NCI-H345 treated with DMSO at 0.1 percent for 48 hours (cell line): ENCODE measurements around the gene RAB7A.
"Not testable (repeated sequence)": the region's sequence is repeated elsewhere in the genome, so short reads cannot be mapped to it uniquely, and the experiment has no call there.

ENCODE experiments used
- DNase-seq: peaks from one replicate; lab custom pipeline; 2025; ENCODE audit not compliant: unreplicated experiment; lab: John Stamatoyannopoulos, UW

Gene RAB7A

DNA sequence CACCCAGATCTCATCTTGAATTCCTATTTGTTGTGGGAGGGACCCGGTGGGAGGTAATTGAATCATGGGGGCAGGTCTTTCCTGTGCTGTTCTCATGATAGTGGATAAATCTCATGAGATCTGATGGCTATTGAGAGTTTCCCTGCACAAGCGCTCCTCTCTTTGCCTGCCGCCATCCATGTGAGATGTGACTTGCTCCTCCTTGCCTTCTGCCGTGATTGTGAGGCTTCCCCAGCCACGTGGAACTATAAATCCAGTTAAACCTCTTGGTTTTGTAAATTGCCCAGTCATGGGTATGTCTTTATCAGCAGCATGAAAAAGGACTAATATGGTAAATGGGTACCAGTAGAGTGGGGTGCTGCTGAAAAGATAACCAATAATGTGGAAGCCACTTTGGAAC lies 23.6 kb downstream of the RAB7A start:
- DNase-seq, result not testable (repeated sequence)

GRCh38 chr3:128753715-128754114 lies 27.7 kb downstream of the RAB7A start:
- DNase-seq, result no peak

- no peak for DNase-seq
Measured at GRCh38 chr3:128760042-128760441, 34.1 kb downstream of the RAB7A start.

DNA sequence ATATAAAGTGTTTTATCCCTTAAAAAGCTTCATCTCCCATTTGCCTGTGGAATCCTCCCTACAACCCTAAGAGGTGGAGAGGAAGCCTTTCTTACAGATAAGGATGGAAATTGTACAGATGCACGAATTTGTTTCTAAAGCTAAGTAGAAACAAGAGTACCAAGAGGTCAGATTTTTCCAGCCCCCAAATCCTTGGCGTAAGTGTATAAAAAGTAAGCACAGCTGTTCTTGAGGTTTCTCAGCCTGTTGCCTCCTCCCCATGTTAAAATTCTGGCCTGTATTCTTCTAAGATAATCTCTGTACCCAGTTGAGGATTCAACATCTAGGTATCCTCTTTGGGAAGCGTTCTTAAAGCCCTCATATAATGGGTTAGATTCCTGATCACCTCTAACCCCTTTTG lies 34.9 kb downstream of the RAB7A start:
- no peak for DNase-seq

GRCh38 chr3:128761392-128761791 lies 35.4 kb downstream of the RAB7A start:
- no peak for DNase-seq

DNA sequence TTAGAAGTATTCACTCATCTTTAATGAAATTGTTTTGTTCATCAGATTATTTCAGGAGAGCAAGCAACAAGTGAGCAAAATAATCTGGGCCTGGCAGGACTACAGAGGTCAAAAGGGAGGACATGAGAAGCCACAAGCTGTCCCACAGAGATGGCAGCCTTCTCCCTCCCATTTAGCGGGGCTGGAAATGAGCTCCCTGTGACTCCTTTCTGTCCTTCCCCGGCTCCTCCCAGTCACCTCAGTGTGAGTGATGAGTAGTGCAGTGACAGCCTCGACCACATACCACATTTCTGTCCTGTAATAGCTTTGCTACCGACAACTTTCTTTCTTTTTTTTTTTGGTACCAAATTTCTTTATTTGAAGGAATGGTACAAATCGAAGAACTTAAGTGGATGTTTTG lies 38.0 kb downstream of the RAB7A start:
- no peak for DNase-seq

DNA sequence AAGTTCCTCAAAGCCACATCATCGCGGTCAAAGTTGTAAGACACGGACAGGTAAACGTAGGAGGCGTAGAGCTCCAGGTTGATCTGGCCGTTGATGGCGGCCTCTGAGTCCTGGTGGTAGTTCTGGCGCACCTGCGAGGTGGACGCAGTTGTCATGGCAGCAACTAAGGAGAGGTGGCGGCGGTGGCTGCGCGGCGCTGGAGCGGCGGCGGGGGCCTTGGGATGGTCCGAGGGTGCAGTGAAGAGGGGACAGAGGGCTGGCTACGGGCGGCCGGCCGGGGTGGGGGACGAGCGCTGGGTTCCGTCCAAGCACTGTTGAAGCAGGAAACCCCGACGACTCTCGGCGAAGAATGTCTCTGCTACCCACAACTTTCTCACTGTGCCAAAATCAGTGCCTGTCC lies 38.9 kb downstream of the RAB7A start:
- no peak for DNase-seq

DNA sequence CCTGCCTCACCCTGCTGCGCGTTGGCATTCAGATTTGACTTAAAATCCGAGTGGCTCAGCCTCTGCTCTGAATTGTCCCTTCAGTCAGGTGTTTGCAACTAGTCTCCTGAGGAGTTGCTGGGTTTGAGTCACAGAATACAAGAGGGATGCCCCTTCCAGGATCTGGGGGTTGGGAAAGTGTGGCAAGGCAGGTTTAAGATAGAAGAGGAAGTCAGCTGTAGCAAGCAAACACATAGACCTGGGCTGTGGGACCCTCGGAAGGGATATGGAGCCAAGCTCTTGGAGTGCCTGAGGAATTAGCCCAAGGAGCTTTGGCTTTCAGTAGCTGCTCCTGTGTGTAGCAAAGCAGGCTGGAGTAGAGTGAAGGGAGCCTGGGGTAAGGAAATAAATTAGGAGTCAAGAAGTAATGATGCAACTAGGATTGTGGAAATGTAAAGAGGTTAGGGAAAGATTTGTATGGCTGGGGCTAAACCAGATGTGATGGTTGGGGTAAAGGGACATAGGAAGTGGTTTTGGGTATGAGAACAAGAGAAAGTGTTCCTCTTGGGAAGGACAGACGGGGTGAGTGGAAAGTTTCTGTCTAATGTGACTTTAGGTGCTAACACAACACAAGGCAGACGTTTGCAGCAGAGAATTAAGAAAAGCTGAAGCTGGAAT lies 41.2 kb downstream of the RAB7A start:
- no peak for DNase-seq

- DNase-seq, result no peak
Measured at GRCh38 chr3:128768471-128768870, 42.5 kb downstream of the RAB7A start.

GRCh38 chr3:128770387-128770786 lies 44.4 kb downstream of the RAB7A start:
- DNase-seq, result no peak

DNA sequence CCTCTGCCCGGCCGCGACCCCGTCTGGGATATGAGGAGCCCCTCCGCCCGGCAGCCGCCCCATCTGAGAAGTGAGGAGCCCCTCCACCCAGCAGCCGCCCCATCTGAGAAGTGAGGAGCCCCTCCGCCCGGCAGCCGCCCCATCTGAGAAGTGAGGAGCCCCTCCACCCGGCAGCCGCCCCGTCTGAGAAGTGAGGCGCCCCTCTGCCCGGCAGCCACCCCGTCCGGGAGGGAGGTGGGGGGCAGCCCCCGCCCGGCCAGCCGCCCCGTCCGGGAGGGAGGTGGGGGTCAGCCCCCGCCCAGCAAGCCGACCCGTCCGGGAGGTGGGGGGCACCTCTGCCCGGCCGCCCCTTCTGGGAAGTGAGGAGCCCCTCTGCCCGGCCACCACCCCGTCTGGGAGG lies 47.2 kb downstream of the RAB7A start:
- DNase-seq, result not testable (repeated sequence)

DNA sequence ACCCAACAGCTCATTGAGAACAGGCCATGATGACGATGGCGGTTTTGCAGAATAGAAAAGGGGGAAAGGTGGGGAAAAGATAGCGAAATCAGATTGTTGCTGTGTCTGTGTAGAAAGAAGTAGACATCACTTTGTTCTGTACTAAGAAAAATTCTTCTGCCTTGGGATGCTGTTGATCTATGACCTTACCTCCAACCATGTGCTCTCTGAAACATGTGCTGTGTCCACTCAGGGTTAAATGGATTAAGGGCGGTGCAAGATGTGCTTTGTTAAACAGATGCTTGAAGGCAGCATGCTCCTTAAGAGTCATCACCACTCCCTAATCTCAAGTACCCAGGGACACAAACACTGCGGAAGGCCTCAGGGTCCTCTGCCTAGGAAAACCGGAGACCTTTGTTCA lies 47.6 kb downstream of the RAB7A start:
- not testable (repeated sequence) for DNase-seq

DNA sequence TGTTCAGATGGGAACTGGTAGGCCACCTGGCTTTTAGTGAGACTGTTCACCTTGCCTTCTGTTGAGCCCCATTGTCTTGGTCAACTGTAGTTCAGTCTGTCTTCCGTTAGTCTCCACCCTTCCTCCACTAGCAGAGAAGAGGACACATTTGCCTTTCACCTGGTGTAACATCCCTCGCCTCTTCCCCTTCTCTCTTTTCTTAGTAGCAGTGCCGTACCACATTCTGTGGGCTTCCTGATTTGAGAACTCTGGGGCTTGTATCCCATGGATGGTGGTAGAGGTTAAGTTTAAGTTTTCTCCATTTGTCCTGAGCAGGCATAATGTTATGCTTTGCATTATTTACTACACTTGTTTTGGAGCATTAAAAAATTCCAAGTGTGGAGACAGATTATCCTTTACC lies 49.3 kb downstream of the RAB7A start:
- no peak for DNase-seq

- DNase-seq, result no peak
Measured at GRCh38 chr3:128775906-128776542, 50.0 kb downstream of the RAB7A start.

GRCh38 chr3:128780101-128780837 lies 54.3 kb downstream of the RAB7A start:
- DNase-seq, result no peak

- DNase-seq, result no peak
Measured at GRCh38 chr3:128781164-128781563, 55.2 kb downstream of the RAB7A start.

DNA sequence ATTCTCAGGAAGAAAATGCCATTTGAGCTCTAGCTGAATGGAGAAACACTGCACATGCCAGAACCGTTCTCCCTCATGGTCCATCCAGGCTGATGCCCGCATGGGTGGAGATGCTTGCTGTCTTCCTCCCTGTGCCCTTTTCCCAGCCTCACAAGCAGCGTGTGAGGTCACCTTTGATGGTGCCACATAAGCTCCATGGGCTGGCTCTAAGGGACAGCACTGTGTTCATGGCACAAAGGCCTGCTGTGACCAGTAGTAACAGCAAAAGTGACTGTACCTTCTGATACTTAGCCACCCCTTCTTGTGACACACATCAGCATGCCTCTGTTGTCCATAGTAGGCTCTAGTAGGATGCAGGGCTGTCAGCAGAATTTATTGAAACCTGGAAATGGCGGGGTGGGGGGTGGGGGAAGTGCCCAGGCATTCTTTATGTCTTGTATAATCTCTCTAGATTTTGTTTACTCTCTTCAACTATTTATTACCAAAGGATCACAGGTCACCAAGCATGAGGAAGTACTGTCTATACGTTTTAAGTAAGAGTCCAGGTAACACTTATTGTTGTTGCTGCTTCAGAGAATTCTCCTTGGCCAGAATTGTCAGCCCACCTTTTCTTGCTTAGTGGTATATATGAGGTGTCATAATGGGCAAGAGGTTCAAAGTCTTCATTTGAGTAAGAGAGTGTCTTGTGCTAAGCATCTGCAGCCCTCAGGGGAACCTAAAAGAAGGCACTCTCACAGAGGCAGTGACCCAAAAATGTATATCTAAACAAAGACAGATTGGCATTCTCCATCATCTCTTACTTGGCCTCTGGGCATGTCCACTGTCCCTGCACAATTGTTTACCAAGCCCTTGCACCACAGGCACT lies 56.5 kb downstream of the RAB7A start:
- no peak for DNase-seq

- DNase-seq, result no peak
Measured at GRCh38 chr3:128783774-128784173, 57.8 kb downstream of the RAB7A start.

DNA sequence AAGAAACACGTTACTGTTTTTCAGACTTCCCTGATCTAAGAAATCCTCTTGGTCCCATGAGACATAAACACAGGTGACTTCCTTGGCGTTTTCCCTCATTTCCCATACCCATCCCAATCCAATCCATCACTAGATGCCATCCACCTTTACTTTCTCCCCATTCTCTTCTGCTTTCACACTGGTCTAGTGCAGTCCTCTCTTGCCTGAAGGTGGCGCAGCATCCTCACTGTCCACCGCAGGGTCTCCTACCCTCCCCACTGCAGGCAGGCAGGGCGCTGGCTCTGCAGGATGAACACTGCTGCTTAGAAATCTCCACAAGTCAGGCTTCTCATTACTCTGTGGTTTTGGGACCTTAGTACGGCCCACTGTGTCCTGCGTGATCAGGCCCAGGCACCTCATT lies 58.2 kb downstream of the RAB7A start:
- no peak for DNase-seq

- DNase-seq, result no peak
Measured at GRCh38 chr3:128784843-128785242, 58.9 kb downstream of the RAB7A start.

DNA sequence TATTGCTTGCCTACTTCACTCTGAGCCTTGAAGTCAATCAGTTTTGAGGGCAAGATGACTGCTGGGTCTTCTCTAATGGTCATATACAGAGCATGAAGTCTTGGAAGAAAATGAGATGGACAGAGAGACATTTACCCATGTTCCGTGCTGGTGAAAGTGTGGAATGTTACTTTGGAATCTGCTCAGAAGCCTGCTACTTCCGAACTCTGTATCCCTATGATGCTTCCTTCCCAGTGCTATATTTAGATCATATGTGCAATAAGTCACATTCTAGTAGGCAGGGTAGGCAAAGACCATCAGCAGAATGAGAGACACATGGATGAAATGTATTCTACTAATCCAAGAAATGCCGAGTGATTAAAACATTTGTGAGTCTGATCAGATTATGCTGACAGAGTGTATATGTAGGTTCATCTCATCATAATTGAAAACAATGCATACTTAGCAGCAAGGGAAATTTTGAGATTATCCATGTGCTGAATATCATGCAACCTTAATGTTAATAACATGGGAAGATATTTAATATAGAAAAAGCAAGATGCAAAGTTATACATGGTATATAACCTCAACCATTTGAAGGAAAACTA lies 60.5 kb downstream of the RAB7A start:
- no peak for DNase-seq
